Type B pancreatic cell (in vitro differentiated cells): ENCODE results near the gene ZDHHC1. TPM values are rescaled to one million over a fixed set of nuclear protein-coding genes. Genes with fewer than 3 reads are reported as not detected.
"Not testable (repeated sequence)": the region's sequence is repeated elsewhere in the genome, so short reads cannot be mapped to it uniquely, and the experiment has no call there.

ENCODE experiments used
- DNase-seq: peaks from one replicate; pipeline ENCODE4 v3.0.0; 2021; ENCODE audit warnings: mixed read lengths; ENCODE audit not compliant: unreplicated experiment; ENCODE audit errors: extremely low spot score
- H3K27ac Mint-ChIP-seq: 2 replicates; pipeline ENCODE4 v1.8.0; 2021; ENCODE audit warnings: mild to moderate bottlenecking, mixed read lengths
- H3K27me3 Mint-ChIP-seq: 2 replicates; pipeline ENCODE4 v1.8.0; 2021; ENCODE audit warnings: mixed read lengths
- H3K36me3 Mint-ChIP-seq: 2 replicates; pipeline ENCODE4 v1.8.0; 2021; ENCODE audit warnings: mixed read lengths
- H3K4me1 Mint-ChIP-seq: one replicate; pipeline ENCODE4 v1.8.0; 2021; ENCODE audit warnings: mixed read lengths; ENCODE audit not compliant: unreplicated experiment
- H3K4me3 Mint-ChIP-seq: 2 replicates; pipeline ENCODE4 v1.8.0; 2021; ENCODE audit warnings: mild to moderate bottlenecking, mixed read lengths
- H3K9me3 Mint-ChIP-seq: 2 replicates; pipeline ENCODE4 v1.8.0; 2021; ENCODE audit warnings: mixed read lengths
- total RNA-seq: library from RNA; stranded (reverse); gene quantifications from 2 replicates; pipeline ENCODE4 v1.2.1, GENCODE V29; 2021; ENCODE audit warnings: low replicate concordance
- TF ChIP-seq, protein P1 (sequence below): fragments of 200-600 bp; sonication (generic); conservative IDR thresholded peaks from 2 replicates; pipeline ENCODE4 v1.5.0; 2021; ENCODE audit warnings: antibody characterized with exemption, mild to moderate bottlenecking

Gene ZDHHC1
- total RNA-seq, 1 donor from 2014 or later: 11.3 TPM

GRCh38 chr16:67419931-67420330 lies 3.7 kb upstream of the ZDHHC1 start:
- H3K36me3 Mint-ChIP-seq: no peaks in the 10 kb centered on the region
- TF ChIP-seq, protein P1, sequence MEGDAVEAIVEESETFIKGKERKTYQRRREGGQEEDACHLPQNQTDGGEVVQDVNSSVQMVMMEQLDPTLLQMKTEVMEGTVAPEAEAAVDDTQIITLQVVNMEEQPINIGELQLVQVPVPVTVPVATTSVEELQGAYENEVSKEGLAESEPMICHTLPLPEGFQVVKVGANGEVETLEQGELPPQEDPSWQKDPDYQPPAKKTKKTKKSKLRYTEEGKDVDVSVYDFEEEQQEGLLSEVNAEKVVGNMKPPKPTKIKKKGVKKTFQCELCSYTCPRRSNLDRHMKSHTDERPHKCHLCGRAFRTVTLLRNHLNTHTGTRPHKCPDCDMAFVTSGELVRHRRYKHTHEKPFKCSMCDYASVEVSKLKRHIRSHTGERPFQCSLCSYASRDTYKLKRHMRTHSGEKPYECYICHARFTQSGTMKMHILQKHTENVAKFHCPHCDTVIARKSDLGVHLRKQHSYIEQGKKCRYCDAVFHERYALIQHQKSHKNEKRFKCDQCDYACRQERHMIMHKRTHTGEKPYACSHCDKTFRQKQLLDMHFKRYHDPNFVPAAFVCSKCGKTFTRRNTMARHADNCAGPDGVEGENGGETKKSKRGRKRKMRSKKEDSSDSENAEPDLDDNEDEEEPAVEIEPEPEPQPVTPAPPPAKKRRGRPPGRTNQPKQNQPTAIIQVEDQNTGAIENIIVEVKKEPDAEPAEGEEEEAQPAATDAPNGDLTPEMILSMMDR: no peak
- no peak for DNase-seq
- H3K4me1 Mint-ChIP-seq: peaks cover 37% of the 10 kb centered on the region
- H3K4me3 Mint-ChIP-seq: no peak overlapping the region
- peaks cover 7% of the 10 kb centered on the region for H3K27me3 Mint-ChIP-seq
- H3K9me3 Mint-ChIP-seq: no peaks in the 10 kb centered on the region
- H3K27ac Mint-ChIP-seq: no peak overlapping the region

GRCh38 chr16:67419502-67419901 lies 3.2 kb upstream of the ZDHHC1 start:
- H3K9me3 Mint-ChIP-seq: no peaks in the 10 kb centered on the region
- H3K27ac Mint-ChIP-seq: no peak overlapping the region
- no peaks in the 10 kb centered on the region for H3K36me3 Mint-ChIP-seq
- H3K4me1 Mint-ChIP-seq: peaks cover 35% of the 10 kb centered on the region
- TF ChIP-seq, protein P1: no peak
- DNase-seq: no peak
- peaks cover 7% of the 10 kb centered on the region for H3K27me3 Mint-ChIP-seq
- peak overlapping the region; percentile 1 for H3K4me3 Mint-ChIP-seq

DNA sequence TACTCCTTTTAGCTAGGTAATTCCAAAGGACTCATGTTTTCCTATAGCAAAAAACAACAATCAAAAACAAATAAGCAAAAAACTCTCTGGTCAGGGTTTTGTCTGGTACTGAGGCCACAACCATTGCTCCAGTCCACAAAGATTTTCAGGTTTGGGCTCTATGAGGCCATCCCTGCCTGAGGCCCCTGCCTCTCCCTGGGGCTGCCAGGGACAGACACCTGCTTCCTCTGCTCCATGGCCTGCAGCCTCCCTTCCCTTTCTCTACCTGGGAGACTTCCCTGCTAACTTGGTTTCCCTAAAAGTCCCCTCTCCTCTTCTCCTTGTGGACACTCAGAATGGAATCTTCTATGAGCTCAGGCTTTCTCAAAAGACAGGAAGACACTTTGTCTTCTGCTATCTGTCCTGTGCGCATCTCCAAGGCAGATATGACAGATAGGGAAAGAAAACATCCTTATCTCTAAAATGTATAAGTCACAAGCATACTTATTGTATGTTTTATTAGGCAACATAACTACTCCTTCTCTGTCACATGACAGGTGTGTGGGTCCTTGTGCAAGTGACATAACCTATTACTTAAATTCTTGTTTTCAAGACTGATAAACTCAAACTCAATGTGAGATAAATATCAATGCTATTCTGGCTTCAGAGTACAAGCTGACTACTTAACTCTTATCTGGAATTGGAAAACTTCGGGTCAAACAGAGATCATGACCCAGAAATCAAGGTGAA lies 1.2 kb upstream of the ZDHHC1 start:
- no peaks in the 10 kb centered on the region for H3K9me3 Mint-ChIP-seq
- TF ChIP-seq, protein P1: no peak
- no peak for DNase-seq
- no peaks in the 10 kb centered on the region for H3K36me3 Mint-ChIP-seq
- H3K4me3 Mint-ChIP-seq: peak overlapping the region; percentile 84
- no peaks in the 10 kb centered on the region for H3K27me3 Mint-ChIP-seq
- H3K4me1 Mint-ChIP-seq: peaks cover 30% of the 10 kb centered on the region
- H3K27ac Mint-ChIP-seq: peak overlapping the region; percentile 84

- H3K9me3 Mint-ChIP-seq, DNase-seq, H3K36me3 Mint-ChIP-seq, H3K27me3 Mint-ChIP-seq: not testable (repeated sequence)
- Mint-ChIP-seq H3K27ac (peak overlapping the region; percentile 78), H3K4me3 (peak overlapping the region; percentile 91), H3K4me1 (peaks cover 39% of the 10 kb centered on the region)
These were observed 856 bp downstream of the ZDHHC1 start for GRCh38 chr16:67415421-67415820.

DNA sequence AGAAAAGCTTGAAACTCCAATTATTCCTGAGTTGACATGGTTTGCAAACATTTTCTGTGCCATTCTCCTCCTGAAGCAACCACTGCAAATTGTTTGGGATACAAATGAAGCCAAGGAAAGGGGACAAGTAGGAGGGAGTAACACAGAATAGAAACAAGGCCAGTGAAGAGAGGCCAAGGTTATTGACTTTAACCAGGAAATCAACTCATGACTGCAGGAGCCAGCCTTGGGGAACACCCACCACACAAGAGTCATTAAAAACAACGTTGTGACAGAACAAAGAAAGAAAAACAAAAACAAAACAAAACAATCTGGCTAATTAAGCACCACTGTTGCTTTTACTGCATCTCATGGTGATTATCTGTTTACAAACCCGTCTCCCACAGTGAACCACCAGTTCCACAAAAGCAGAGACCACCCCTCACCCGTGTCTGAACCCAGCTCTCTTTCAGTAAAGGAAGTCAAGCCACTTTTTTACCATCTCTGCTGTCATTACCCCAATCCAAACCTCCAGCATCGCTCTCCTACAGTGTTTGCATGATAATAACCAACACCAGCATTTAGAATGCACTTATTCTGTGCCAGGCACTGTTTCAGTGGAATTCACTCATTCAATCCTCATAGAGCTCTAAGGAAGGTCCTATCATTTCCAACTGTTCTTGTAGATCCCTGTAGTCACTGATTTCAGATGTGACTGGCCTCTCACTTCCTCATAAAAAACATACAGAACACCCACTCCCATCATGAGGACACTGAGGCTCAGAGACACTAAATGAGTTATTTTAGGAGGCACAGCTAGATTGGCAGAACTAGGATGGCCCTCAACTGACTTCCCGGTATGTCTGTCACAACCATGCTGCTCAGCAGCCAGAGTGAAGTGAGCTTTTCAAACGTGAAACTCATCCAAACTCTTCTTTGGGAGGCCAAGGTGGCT lies 2.0 kb downstream of the ZDHHC1 start:
- peak overlapping the region; percentile 62 for H3K4me3 Mint-ChIP-seq
- TF ChIP-seq, protein P1: no peak
- no peaks in the 10 kb centered on the region for H3K27me3 Mint-ChIP-seq

DNA sequence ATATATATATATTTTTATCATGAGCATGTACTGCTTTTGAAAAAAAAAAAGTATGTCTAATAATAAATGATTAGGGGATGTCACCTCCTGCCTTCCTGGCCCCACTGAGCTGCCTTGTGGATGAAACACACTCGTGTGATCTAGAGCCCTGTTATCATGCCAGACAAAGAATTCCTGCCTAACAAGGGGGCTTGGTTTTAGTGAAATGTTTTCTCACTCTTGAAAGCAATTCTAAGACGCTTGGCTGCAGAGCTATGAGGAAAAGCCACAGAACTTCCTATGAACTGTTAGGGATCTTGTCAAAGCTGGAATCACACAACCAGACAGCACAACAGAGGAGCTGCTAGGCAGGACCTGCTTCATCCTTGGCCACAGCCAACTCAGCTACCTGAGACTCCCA lies 4.0 kb downstream of the ZDHHC1 start:
- Mint-ChIP-seq H3K27ac (peak overlapping the region; percentile 48), H3K27me3 (no peaks in the 10 kb centered on the region), H3K4me3 (no peak overlapping the region), H3K36me3 (no peaks in the 10 kb centered on the region), H3K4me1 (peaks cover 34% of the 10 kb centered on the region), H3K9me3 (no peaks in the 10 kb centered on the region)
- TF ChIP-seq, protein P1: no peak
- no peak for DNase-seq

More for the DNA sequence above, 2.0 kb downstream of the ZDHHC1 start:
- peaks cover 34% of the 10 kb centered on the region for H3K4me1 Mint-ChIP-seq
- H3K36me3 Mint-ChIP-seq: no peaks in the 10 kb centered on the region
- H3K27ac Mint-ChIP-seq: no peak overlapping the region
- DNase-seq: no peak
- H3K9me3 Mint-ChIP-seq: no peaks in the 10 kb centered on the region
